ENCODE measurements around the gene SPO11.

The SPO11 gene

GRCh38 chr20:57292611-57293010 is 37.0 kb upstream of the SPO11 start:
- Histone ChIP-seq H3K4me2 (ENCODE audit: low read length) (no peak overlapping the region), H3F3A (ENCODE audit: control insufficient read depth, insufficient read depth) (0 out of 2 replicates have a peak, but pooled peaks cover 5% of the 10 kb centered on the region), H4K20me1 (ENCODE audit: control insufficient read depth, insufficient read depth, low read depth, low read length) (no peaks in the 10 kb centered on the region), H3K4me1 (ENCODE audit: control insufficient read depth, low read length) (peaks cover 61% of the 10 kb centered on the region), H3K9me2 (replicated peaks; ENCODE audit: control insufficient read depth, low read length) (no peaks in the 10 kb centered on the region), H3K79me2 (ENCODE audit: control insufficient read depth, low read length) (peaks cover 2% of the 10 kb centered on the region; the same call in 1 of the 2 replicates), H3K9me3 (ENCODE audit: control insufficient read depth, insufficient read depth, low read length) (no peaks in the 10 kb centered on the region), H3K27ac (ENCODE audit: low read depth, low read length) (no peak overlapping the region), H3K36me3 (ENCODE audit: control insufficient read depth, low read length) (no peaks in the 10 kb centered on the region), H3K4me3 (ENCODE audit: low read length) (no peak overlapping the region), H3K27me3 (ENCODE audit: control insufficient read depth, low read length) (no peaks in the 10 kb centered on the region)
- TF ChIP-seq EZH2phosphoT487 (IDR thresholded peaks at IDR 0.05; ENCODE audit: borderline replicate concordance, low read length) (no peak), CTCF (IDR thresholded peaks at IDR 0.05; ENCODE audit: low read depth, low read length, poor library complexity, severe bottlenecking) (no peak)

- H3K79me2 ChIP-seq (ENCODE audit: control insufficient read depth, low read length): peaks cover 2% of the 10 kb centered on the region; the same call in 1 of the 2 replicates
- no peaks in the 10 kb centered on the region for H3K36me3 ChIP-seq (ENCODE audit: control insufficient read depth, low read length)
- H3K27me3 ChIP-seq (ENCODE audit: control insufficient read depth, low read length): no peaks in the 10 kb centered on the region
- H3F3A ChIP-seq (ENCODE audit: control insufficient read depth, insufficient read depth): peaks cover 9% of the 10 kb centered on the region
- no peaks in the 10 kb centered on the region for H4K20me1 ChIP-seq (ENCODE audit: control insufficient read depth, insufficient read depth, low read depth, low read length)
- H3K9me2 ChIP-seq (replicated peaks; ENCODE audit: control insufficient read depth, low read length): no peaks in the 10 kb centered on the region
- H3K9me3 ChIP-seq (ENCODE audit: control insufficient read depth, insufficient read depth, low read length): no peaks in the 10 kb centered on the region
- peaks cover 60% of the 10 kb centered on the region for H3K4me1 ChIP-seq (ENCODE audit: control insufficient read depth, low read length)
- no peak overlapping the region for H3K4me3 ChIP-seq (ENCODE audit: low read length)
- H3K4me2 ChIP-seq (ENCODE audit: low read length): no peak overlapping the region
- H3K27ac ChIP-seq (ENCODE audit: low read depth, low read length): no peak overlapping the region
- TF ChIP-seq CTCF (IDR thresholded peaks at IDR 0.05; ENCODE audit: low read depth, low read length, poor library complexity, severe bottlenecking) (no peak), EZH2phosphoT487 (IDR thresholded peaks at IDR 0.05; ENCODE audit: borderline replicate concordance, low read length) (no peak)
Measured at GRCh38 chr20:57293995-57294394, 35.6 kb upstream of the SPO11 start.

GRCh38 chr20:57294550-57294949 is 35.1 kb upstream of the SPO11 start:
- Histone ChIP-seq H3K9me2 (replicated peaks; ENCODE audit: control insufficient read depth, low read length) (no peaks in the 10 kb centered on the region), H3K4me2 (ENCODE audit: low read length) (no peak overlapping the region; the same call in 1 of the 2 replicates), H4K20me1 (ENCODE audit: control insufficient read depth, insufficient read depth, low read depth, low read length) (no peaks in the 10 kb centered on the region), H3K27me3 (ENCODE audit: control insufficient read depth, low read length) (no peaks in the 10 kb centered on the region), H3K9me3 (ENCODE audit: control insufficient read depth, insufficient read depth, low read length) (no peaks in the 10 kb centered on the region), H3K4me3 (ENCODE audit: low read length) (no peak overlapping the region), H3F3A (ENCODE audit: control insufficient read depth, insufficient read depth) (peaks cover 9% of the 10 kb centered on the region), H3K36me3 (ENCODE audit: control insufficient read depth, low read length) (no peaks in the 10 kb centered on the region), H3K4me1 (ENCODE audit: control insufficient read depth, low read length) (peaks cover 58% of the 10 kb centered on the region), H3K79me2 (ENCODE audit: control insufficient read depth, low read length) (0 out of 2 replicates have a peak, but pooled peaks cover 2% of the 10 kb centered on the region), H3K27ac (ENCODE audit: low read depth, low read length) (no peak overlapping the region)
- TF ChIP-seq CTCF (IDR thresholded peaks at IDR 0.05; ENCODE audit: low read depth, low read length, poor library complexity, severe bottlenecking) (no peak), EZH2phosphoT487 (IDR thresholded peaks at IDR 0.05; ENCODE audit: borderline replicate concordance, low read length) (no peak)
